IMR-90 (cell line): ENCODE measurements around the gene PHF21A. TPM values are rescaled to one million over a fixed set of nuclear protein-coding genes. Genes with fewer than 3 reads are reported as not detected.

ENCODE experiments used
- ATAC-seq: fragments of 200-7000 bp; cut with Tn5 transposase; 2 replicates; pipeline ENCODE4 v1.9.1; 2020; ENCODE audit warnings: low read depth, mild to moderate bottlenecking, moderate library complexity
- BruUV-seq: library from RNA; stranded (reverse); fragments of 400-500 nt; replicated peaks from 2 replicates; lab custom pipeline; 2021; lab: Mats Ljungman, UMichigan
- CTCF ChIA-PET: fragments of 300-600 bp; formaldehyde crosslinking; extraction: SDS; loops from one replicate; lab custom pipeline; 2021; ENCODE audit warnings: antibody characterized with exemption; lab: Yijun Ruan, JAX
- POLR2A ChIA-PET: fragments of 300-600 bp; sonication (Branson Sonifier 250); formaldehyde crosslinking; loops from one replicate; lab custom pipeline; 2022; ENCODE audit warnings: antibody characterized with exemption; ENCODE audit not compliant: unreplicated experiment; lab: Charles Lee
- DNase-seq: peaks from one replicate; pipeline ENCODE4 v3.0.0; 2013
- H2AFZ ChIP-seq: replicated peaks from 2 replicates; pipeline ENCODE3; 2013; ENCODE audit warnings: low read length, mild to moderate bottlenecking; ENCODE audit not compliant: poor library complexity
- H2AK5ac ChIP-seq: 2 replicates; pipeline ENCODE4 v1.6.1; 2013; ENCODE audit warnings: low read depth, low read length, inconsistent platforms
- H2AK9ac ChIP-seq: replicated peaks from 2 replicates; pipeline ENCODE3; 2013; ENCODE audit warnings: mild to moderate bottlenecking, low read depth, low read length, moderate library complexity; ENCODE audit not compliant: poor library complexity
- H2BK120ac ChIP-seq: 2 replicates; pipeline ENCODE4 v1.6.1; 2013; ENCODE audit warnings: low read depth, low read length, inconsistent platforms
- H2BK15ac ChIP-seq: 3 replicates; pipeline ENCODE4 v1.6.1; 2013; ENCODE audit warnings: low read depth, low read length, inconsistent platforms
- H2BK20ac ChIP-seq: 2 replicates; pipeline ENCODE4 v1.6.1; 2013; ENCODE audit warnings: low read depth, mild to moderate bottlenecking, inconsistent platforms, low read length, moderate library complexity
- H2BK5ac ChIP-seq: 2 replicates; pipeline ENCODE4 v1.6.1; 2013; ENCODE audit warnings: mild to moderate bottlenecking, low read depth, low read length, inconsistent platforms; ENCODE audit not compliant: poor library complexity, severe bottlenecking
- H3K14ac ChIP-seq: replicated peaks from 2 replicates; pipeline ENCODE4 v1.6.1; 2013; ENCODE audit warnings: low read depth, low read length, inconsistent platforms
- H3K18ac ChIP-seq: 2 replicates; pipeline ENCODE4 v1.6.1; 2013; ENCODE audit warnings: low read depth, low read length, control low read depth
- H3K23ac ChIP-seq: 2 replicates; pipeline ENCODE4 v1.6.1; 2013; ENCODE audit warnings: low read depth, low read length, inconsistent platforms
- H3K27ac ChIP-seq: 2 replicates; pipeline ENCODE4 v1.5.1; 2013; ENCODE audit warnings: mild to moderate bottlenecking, control low read depth, low read length; ENCODE audit not compliant: insufficient read depth
- H3K27me3 ChIP-seq: 2 replicates; pipeline ENCODE4 v1.6.1; 2013; ENCODE audit warnings: low read length; ENCODE audit not compliant: control insufficient read depth, insufficient read depth
- H3K36me3 ChIP-seq: 2 replicates; pipeline ENCODE4 v1.6.1; 2013; ENCODE audit warnings: low read length, mixed read lengths; ENCODE audit not compliant: control insufficient read depth, insufficient read depth
- H3K4ac ChIP-seq: 2 replicates; pipeline ENCODE4 v1.6.1; 2013; ENCODE audit warnings: low read depth, low read length, inconsistent platforms
- H3K4me1 ChIP-seq: 2 replicates; pipeline ENCODE4 v1.6.1; 2013; ENCODE audit warnings: low read length, mixed read lengths; ENCODE audit not compliant: control insufficient read depth, insufficient read depth
- H3K4me2 ChIP-seq: 2 replicates; pipeline ENCODE4 v1.6.1; 2013; ENCODE audit warnings: low read depth, mild to moderate bottlenecking, control low read depth, low read length, moderate library complexity
- H3K4me3 ChIP-seq: 2 replicates; pipeline ENCODE4 v1.5.1; 2013; ENCODE audit warnings: low read depth, mild to moderate bottlenecking, control low read depth, low read length, moderate library complexity; ENCODE audit not compliant: insufficient read depth
- H3K56ac ChIP-seq: 2 replicates; pipeline ENCODE4 v1.6.1; 2013; ENCODE audit warnings: low read length, inconsistent platforms; ENCODE audit not compliant: insufficient read depth; ENCODE audit errors: extremely low read depth
- H3K79me1 ChIP-seq, 2 experiments: 2 replicates each; pipeline ENCODE4 v1.6.1; 2013; ENCODE audit warnings: low read length in 2 of 2, inconsistent platforms in 1 of 2, low read depth in 1 of 2
- H3K9ac ChIP-seq: 2 replicates; pipeline ENCODE4 v1.6.1; 2013; ENCODE audit warnings: low read depth, low read length, control low read depth
- H3K9me1 ChIP-seq: 2 replicates; pipeline ENCODE4 v1.6.1; 2013; ENCODE audit warnings: low read length, inconsistent platforms; ENCODE audit not compliant: insufficient read depth
- H3K9me3 ChIP-seq: 2 replicates; pipeline ENCODE4 v1.6.1; 2013; ENCODE audit warnings: low read length; ENCODE audit not compliant: control insufficient read depth, insufficient read depth
- H4K20me1 ChIP-seq: 2 replicates; pipeline ENCODE4 v1.6.1; 2013; ENCODE audit warnings: low read length, inconsistent platforms; ENCODE audit not compliant: insufficient read depth
- H4K5ac ChIP-seq: 2 replicates; pipeline ENCODE4 v1.6.1; 2013; ENCODE audit warnings: mild to moderate bottlenecking, low read depth, low read length, control low read depth
- H4K8ac ChIP-seq, 2 experiments: 2 replicates each; pipeline ENCODE4 v1.6.1; 2013; ENCODE audit warnings: low read depth in 2 of 2, low read length in 2 of 2, control low read depth in 1 of 2, inconsistent platforms in 1 of 2
- H4K91ac ChIP-seq: 2 replicates; pipeline ENCODE4 v1.6.1; 2013; ENCODE audit warnings: low read depth, low read length, inconsistent platforms; ENCODE audit not compliant: insufficient read depth
- CHD1 ChIP-seq: IDR thresholded peaks from 2 replicates; pipeline ENCODE4 v1.6.1; 2012; ENCODE audit warnings: low read depth, low read length, improper control_type of control experiment
- CTCF ChIP-seq: conservative IDR thresholded peaks from 2 replicates; pipeline ENCODE4 v1.5.1; 2012; ENCODE audit warnings: mild to moderate bottlenecking, low read depth, low read length, improper control_type of control experiment
- MAFK ChIP-seq: IDR thresholded peaks from 2 replicates; pipeline ENCODE4 v1.6.1; 2012; ENCODE audit warnings: low read depth, low read length, improper control_type of control experiment
- RAD21 ChIP-seq: IDR thresholded peaks from 2 replicates; pipeline ENCODE4 v1.6.1; 2012; ENCODE audit warnings: low read length, improper control_type of control experiment
- RCOR1 ChIP-seq: IDR thresholded peaks from 2 replicates; pipeline ENCODE4 v1.6.1; 2012; ENCODE audit warnings: mild to moderate bottlenecking, low read length, improper control_type of control experiment; ENCODE audit not compliant: insufficient replicate concordance
- SMC3 ChIP-seq: fragments of 150-350 bp; IDR thresholded peaks from 2 replicates; pipeline ENCODE4 v1.6.1; 2016; ENCODE audit warnings: low read depth, mild to moderate bottlenecking, antibody characterized with exemption, low read length, moderate library complexity
- WGBS, 2 experiments: methylation state at CpG; one replicate each; pipeline versions ENCODE4 v1.1.5 to v1.1.7; 2013; ENCODE audit warnings: missing lambda C conversion rate in 2 of 2; ENCODE audit not compliant: insufficient read length in 1 of 2; ENCODE audit errors: extremely low coverage in 2 of 2; 5-methylcytosine and 5-hydroxymethylcytosine counted together
- dilution Hi-C: fragments of 300-500 bp; cut with HindIII; formaldehyde crosslinking; loops from one replicate; pipeline ENCODE4 v1.14.3; 2018; ENCODE audit warnings: low sequenced_read_pairs; ENCODE audit not compliant: unreplicated experiment
- in situ Hi-C: fragments of 300-500 bp; cut with MboI; formaldehyde crosslinking; loops from 3 replicates; pipeline ENCODE4 v1.14.3; 2019; ENCODE audit warnings: low sequenced_read_pairs, inconsistent platforms, mixed read lengths
- intact Hi-C: fragments of 100-400 bp; cut with micrococcal nuclease; formaldehyde crosslinking; loops from 2 replicates; pipeline ENCODE4 v1.10.0; 2022
- polyA plus RNA-seq, 3 experiments: library from polyadenylated mRNA; depleted of rRNA; stranded (reverse); fragments of >200 nt; gene quantifications; 2 replicates each; pipeline ENCODE4 v1.2.3, GENCODE V29; 2012; ENCODE audit warnings: low replicate concordance in 1 of 3
- total RNA-seq: library from RNA; depleted of rRNA; stranded (reverse); fragments of >200 nt; gene quantifications from 2 replicates; pipeline ENCODE4 v1.2.3, GENCODE V29; 2012

Gene PHF21A
- total and polyA plus RNA-seq, 2 of the 4 experiments (the other 2 are of a cell fraction): 9.0 to 20.6 TPM

DNA sequence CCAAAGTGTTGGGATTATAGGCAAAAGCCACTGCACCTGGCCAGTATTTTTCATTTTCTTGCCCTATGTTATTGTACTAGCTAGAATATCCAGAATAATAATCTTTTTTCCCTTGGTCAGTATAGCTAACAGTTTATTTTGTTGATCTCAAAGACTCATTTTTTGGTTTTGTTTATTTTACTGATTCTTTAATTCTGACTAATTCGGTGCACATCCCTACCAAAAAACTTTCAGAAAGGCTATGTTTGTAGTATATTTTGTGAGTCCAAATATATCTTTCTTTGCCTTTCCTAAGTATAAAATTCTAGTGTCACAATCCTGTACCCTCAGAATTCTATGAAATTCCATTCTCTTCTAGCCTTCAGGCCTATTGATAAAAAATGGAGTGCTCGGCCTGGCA is 84.3 kb downstream of the PHF21A start:
- Histone ChIP-seq H2AK5ac (no peak overlapping the region), H2BK120ac (no peak overlapping the region), H3K4me3 (no peak overlapping the region), H3K23ac (no peak overlapping the region), H4K8ac (no peak overlapping the region), H3K36me3 (peaks cover 4% of the 10 kb centered on the region), H3K4ac (no peak overlapping the region), H2BK20ac (no peak overlapping the region; the same call in 1 of the 2 replicates), H3K9ac (no peak overlapping the region), H4K20me1 (peaks cover 12% of the 10 kb centered on the region; the same call in 1 of the 2 replicates), H2AFZ (no peak overlapping the region), H2BK15ac (no peak overlapping the region), H3K9me3 (no peaks in the 10 kb centered on the region), H4K91ac (0 out of 2 replicates have a peak overlapping the region, but pooled peaks have one; percentile 33), H3K18ac (no peak overlapping the region), H3K9me1 (peaks cover 3% of the 10 kb centered on the region; the same call in 1 of the 2 replicates), H3K27ac (peak overlapping the region; percentile 73; the same call in 1 of the 2 replicates), H2BK5ac (peak overlapping the region; percentile 46), H3K14ac (no peak overlapping the region), H2AK9ac (no peak overlapping the region), H4K5ac (no peak overlapping the region), H3K56ac (no peak overlapping the region), H3K4me1 (peaks cover 8% of the 10 kb centered on the region), H3K4me2 (no peak overlapping the region; the same call in 1 of the 2 replicates), H3K79me1 (peaks cover 20 to 21% of the 10 kb centered on the region in 2 experiments), H3K27me3 (no peaks in the 10 kb centered on the region)
- BruUV-seq: no TSS peak
- dilution Hi-C loops (no loop called here), in situ Hi-C loops (no loop called here), intact Hi-C loops (no loop called here)
- POLR2A ChIA-PET: interaction anchor here (0.6 kb wide), 1 partner anchor 264 kb away, joined by 6 read pairs; no protein-coding TSS in a partner anchor
- DNase-seq: peak; percentile 58
- peak; percentile 89 for ATAC-seq
- CTCF ChIA-PET: interaction anchor here (1.0 kb wide), 1 partner anchor 164 kb away, joined by 3 read pairs; no protein-coding TSS in a partner anchor
- TF ChIP-seq SMC3 (no peak), RCOR1 (no peak), MAFK (no peak), RAD21 (no peak), CTCF (no peak), CHD1 (no peak)
- no CpG with 5 or more reads among the region's 2 CpGs for WGBS, 2 experiments
